ENCODE results near the gene MAP4.

DNA sequence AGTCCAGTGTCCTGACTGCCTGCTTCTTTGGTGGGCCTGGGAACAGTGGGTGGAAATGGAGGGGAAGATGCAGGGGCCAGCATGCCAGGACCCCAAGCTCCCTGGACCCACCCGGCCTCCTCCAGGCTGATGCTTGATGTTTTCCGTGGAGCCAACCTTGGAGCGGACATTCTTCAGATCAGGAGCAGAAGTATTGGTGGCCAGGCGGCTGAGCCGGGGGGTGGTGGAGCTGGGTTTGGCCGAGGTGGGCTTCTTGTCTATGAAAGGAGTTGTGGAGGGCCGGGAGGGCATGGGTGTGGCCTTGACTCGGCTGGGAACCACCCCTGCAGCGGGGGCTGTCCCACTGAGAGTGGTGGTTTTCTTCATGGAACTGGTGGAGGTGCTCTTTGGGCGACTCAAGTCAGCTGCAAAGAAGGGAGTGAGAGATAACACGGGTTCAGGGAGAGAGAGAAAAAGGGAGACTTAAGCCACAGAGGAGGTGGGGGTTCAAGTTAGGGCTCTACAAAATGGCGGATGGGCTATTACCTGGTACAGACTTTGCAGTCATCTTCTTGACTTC lies 145.4 kb downstream of the MAP4 start:
- TF ChIP-seq, protein P1, sequence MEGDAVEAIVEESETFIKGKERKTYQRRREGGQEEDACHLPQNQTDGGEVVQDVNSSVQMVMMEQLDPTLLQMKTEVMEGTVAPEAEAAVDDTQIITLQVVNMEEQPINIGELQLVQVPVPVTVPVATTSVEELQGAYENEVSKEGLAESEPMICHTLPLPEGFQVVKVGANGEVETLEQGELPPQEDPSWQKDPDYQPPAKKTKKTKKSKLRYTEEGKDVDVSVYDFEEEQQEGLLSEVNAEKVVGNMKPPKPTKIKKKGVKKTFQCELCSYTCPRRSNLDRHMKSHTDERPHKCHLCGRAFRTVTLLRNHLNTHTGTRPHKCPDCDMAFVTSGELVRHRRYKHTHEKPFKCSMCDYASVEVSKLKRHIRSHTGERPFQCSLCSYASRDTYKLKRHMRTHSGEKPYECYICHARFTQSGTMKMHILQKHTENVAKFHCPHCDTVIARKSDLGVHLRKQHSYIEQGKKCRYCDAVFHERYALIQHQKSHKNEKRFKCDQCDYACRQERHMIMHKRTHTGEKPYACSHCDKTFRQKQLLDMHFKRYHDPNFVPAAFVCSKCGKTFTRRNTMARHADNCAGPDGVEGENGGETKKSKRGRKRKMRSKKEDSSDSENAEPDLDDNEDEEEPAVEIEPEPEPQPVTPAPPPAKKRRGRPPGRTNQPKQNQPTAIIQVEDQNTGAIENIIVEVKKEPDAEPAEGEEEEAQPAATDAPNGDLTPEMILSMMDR (IDR thresholded peaks at IDR 0.05): no peak
- TF ChIP-seq POLR2AphosphoS5 (IDR thresholded peaks at IDR 0.05; ENCODE audit: insufficient read depth in 1 of 2, low read depth in 1 of 2): no peak
